ENCODE data around the gene SNED1.

- TF ChIP-seq CTCF (IDR thresholded peaks at IDR 0.05): no peak
- no peak for TF ChIP-seq EP300 (IDR thresholded peaks at IDR 0.05)
Measured at GRCh38 chr2:241033336-241033987, 35.0 kb downstream of the SNED1 start.

Measured in suprapubic skin (tissue), 3 donors.